Hypothalamus (tissue), 51 donors: ENCODE results near the gene ITPR1.

Source experiments
- DNase-seq, 51 donors: peaks; one replicate each; lab custom pipeline; 2025; lab: John Stamatoyannopoulos, UW

ITPR1 gene

GRCh38 chr3:4836516-4836915 lies 343.4 kb downstream of the ITPR1 start:
- no peak for DNase-seq

- no peak for DNase-seq
Measured at GRCh38 chr3:4837374-4837930, 344.3 kb downstream of the ITPR1 start.

- DNase-seq = no peak
Measured at GRCh38 chr3:4838621-4839022, 345.5 kb downstream of the ITPR1 start.

GRCh38 chr3:4839278-4839677 lies 346.1 kb downstream of the ITPR1 start:
- no peak for DNase-seq

GRCh38 chr3:4841225-4841624 lies 348.1 kb downstream of the ITPR1 start:
- no peak for DNase-seq

GRCh38 chr3:4841776-4842440 lies 348.8 kb downstream of the ITPR1 start:
- DNase-seq = no peak

- DNase-seq = no peak
Measured at GRCh38 chr3:4843619-4844018, 350.5 kb downstream of the ITPR1 start.

GRCh38 chr3:4845882-4846281 lies 352.7 kb downstream of the ITPR1 start:
- no peak for DNase-seq

GRCh38 chr3:4846543-4846942 lies 353.4 kb downstream of the ITPR1 start:
- no peak for DNase-seq

GRCh38 chr3:4848176-4848825 lies 355.2 kb downstream of the ITPR1 start:
- no peak for DNase-seq

- no peak for DNase-seq
Measured at GRCh38 chr3:4849136-4849535, 356.0 kb downstream of the ITPR1 start.

- no peak for DNase-seq
Measured at GRCh38 chr3:4849739-4850138, 356.6 kb downstream of the ITPR1 start.

GRCh38 chr3:4850211-4850927 lies 357.2 kb downstream of the ITPR1 start:
- no peak for DNase-seq

- DNase-seq = no peak
Measured at GRCh38 chr3:4850928-4851265, 357.7 kb downstream of the ITPR1 start.

- no peak for DNase-seq
Measured at GRCh38 chr3:4852780-4853748, 359.9 kb downstream of the ITPR1 start.

GRCh38 chr3:4853749-4854140 lies 360.6 kb downstream of the ITPR1 start:
- no peak for DNase-seq

GRCh38 chr3:4855676-4856075 lies 362.5 kb downstream of the ITPR1 start:
- DNase-seq = no peak

GRCh38 chr3:4856136-4856535 lies 363.0 kb downstream of the ITPR1 start:
- DNase-seq = no peak

- no peak for DNase-seq
Measured at GRCh38 chr3:4856564-4856963, 363.4 kb downstream of the ITPR1 start.

- no peak for DNase-seq
Measured at GRCh38 chr3:4856986-4857385, 363.8 kb downstream of the ITPR1 start.

GRCh38 chr3:4859788-4860187 lies 366.6 kb downstream of the ITPR1 start:
- no peak for DNase-seq
